Brain pericyte (primary cell): ENCODE data around the gene LHPP.

Experiments used
- DNase-seq: peaks from one replicate; pipeline ENCODE4 v3.0.0-alpha.2; 2012; ENCODE audit warnings: low read depth, low spot score

LHPP gene

DNA sequence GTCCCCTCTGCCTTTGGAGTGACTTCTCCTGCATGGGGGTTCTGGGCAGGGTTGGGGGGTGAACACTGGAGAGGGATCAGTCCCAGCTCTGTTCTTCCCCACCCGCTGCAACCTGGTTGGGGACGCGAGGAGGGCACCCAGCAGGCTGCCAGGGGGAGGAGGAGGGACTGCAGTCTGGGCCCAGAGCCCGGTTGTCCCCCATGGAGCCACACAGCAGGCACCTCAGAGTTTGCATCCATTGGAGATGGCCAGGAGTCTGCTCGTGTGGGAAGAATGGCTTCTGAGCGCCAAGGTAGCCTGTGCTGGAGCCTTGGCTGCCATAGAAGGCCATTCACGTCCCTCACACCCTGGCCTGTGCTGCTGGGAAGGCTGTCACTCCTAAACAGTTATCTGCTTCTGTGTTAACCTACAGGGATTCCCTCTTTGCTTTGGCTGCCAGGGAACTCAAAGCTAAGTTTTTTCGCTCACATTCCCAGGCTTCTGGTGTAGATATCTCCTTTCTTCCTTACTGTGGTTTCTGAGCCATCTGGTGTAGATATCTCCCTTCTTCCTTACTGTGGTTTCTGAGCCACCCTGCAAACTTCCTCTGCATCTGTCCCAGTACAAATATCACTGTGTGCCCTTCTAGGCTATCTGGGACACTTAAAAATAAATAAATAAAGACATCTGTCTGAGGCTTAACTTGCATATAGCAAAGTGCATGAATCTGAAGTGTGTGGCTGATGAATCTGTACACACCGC, 133.7 kb downstream of the LHPP start:
- no peak for DNase-seq

GRCh38 chr10:124596116-124596785, 134.6 kb downstream of the LHPP start:
- no peak for DNase-seq

GRCh38 chr10:124596962-124597845, 135.6 kb downstream of the LHPP start:
- DNase-seq: no peak

DNA sequence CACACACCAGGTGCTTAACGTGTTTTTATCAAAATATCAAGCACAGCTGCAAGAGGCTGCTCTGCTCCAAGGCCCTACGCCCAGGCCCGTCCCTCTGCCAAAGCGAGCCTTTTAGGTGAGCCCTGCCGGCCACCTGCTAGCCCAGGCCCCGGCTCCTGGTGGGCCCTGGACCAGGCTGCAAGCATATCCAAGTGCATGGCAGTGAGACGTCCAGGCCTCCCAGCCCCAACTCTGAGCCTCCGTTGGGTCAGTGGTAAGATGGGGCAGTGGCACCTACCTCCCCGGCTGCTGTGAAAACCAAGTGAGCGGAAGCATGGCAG, 136.2 kb downstream of the LHPP start:
- DNase-seq: no peak

GRCh38 chr10:124598196-124598595, 136.6 kb downstream of the LHPP start:
- DNase-seq: no peak

DNA sequence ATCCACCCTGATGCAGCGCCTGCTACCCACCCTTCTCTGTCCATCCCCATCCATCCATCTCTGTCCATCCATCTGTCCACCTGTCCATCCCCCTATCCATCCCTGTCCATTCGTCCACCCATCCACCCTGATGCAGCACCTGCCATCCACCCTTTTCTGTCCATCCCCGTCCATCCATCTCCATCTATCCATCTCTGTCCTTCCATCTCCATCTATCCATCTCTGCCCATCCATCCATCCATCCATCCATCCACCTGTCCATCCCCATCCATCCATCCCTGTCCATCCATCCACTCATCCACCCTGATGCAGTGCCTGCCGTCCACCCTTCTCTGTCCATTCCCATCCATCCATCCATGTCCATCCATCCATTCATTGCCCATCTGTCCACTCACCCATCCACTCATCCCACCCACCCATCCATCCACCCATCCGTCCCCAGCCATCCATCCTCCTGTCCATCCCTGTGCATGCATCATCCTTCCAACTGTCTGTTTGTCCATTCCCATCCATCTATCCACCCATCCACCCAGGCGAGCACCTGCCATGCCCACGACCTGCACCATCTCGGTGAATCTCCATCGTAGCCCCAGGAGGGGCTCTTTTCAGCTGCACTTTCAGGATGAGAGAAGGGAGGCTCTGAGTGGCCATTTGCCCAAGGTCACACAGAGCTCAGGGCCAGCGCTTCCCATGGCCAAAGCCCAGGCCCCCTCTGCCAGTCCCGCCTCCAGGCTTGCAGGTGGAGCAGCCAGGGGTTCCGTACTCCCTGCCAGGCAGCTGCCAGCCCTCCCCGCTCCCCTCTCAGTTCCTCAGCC, 137.4 kb downstream of the LHPP start:
- DNase-seq: no peak

DNA sequence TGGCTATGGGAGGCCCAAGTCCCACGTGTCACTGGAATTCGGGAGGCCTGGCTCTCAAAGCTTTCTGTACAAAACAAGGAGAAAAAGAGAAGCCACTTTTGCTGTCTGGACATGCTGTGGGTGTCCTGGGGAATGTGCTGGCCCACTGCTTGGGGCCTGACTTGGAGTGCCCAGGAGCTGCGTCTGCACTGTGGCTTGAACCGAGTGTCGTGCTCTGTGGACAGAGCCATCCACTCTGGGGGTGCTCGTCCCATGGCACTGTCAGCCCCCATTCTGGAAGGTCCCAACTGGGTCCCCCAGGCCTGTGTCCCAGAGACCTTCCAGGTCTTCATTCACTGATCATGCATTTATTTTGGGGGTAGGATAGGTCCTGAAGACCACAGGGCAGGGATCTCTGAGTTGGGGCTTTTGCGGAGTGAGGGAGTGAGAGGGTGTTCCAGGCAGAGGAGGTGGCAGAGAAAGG, 138.0 kb downstream of the LHPP start:
- no peak for DNase-seq

DNA sequence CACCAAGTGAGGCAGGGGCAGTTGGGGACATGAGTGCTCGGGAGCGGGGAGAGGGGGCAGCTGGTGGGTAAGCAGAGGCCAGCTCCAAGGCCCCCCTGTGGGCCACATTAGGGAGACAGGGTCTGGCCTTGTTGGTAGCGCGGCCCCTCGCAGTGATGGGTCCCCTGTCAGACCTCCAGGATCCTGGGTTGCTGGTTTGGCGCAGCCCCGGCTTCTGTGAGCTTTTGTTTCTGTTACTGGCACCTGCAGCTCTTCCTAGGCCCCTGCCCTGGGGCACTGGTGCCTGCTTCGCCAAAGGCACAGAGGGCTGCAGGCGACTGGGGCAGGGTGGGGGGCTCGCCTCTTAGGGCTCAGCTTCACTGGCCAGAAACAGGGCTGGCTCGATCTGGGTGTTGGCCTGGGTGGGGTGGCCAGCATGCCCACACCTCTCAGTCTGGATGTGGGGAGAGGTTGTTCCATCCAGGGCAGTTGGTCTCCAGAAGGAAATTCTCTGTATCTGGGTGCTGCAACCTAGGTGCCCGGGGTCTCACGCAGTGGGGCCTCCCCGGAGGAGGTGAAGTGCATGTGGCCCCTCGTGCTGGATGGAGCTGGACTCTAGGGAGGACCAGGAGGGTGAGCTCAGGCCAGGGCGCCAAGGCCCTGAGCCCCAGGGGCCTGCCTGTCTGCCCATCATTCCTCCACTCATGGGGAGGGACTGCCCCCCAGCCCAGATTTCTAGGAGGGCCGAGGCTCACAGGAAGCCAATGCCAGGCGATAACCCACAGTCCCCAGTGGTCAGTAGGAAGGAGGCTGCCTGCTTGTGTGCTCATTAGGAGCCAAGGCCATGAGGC, 138.6 kb downstream of the LHPP start:
- no peak for DNase-seq

DNA sequence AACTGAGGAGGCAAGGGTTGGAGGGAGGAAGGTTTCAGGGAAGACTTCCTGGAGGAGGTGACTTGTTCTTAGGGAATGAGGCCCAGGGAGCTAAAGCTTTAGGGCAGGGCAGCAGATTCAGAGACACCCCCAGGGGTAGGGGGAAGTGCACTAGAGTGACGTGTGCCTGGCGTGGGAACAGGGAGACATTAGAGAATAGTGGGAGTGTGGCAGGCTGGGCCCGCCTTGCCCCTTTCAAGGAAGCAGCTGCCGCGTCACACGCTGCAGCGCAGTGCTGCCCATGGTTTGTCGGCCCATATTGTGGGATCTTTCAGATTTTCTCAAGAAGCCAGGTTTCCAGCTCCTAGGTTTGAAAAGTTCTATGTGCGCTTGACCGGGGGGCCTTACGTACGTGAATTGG, 139.4 kb downstream of the LHPP start:
- DNase-seq: no peak

- DNase-seq: no peak
Measured at GRCh38 chr10:124601431-124602120, 140.0 kb downstream of the LHPP start.

GRCh38 chr10:124602121-124602561, 140.5 kb downstream of the LHPP start:
- no peak for DNase-seq

DNA sequence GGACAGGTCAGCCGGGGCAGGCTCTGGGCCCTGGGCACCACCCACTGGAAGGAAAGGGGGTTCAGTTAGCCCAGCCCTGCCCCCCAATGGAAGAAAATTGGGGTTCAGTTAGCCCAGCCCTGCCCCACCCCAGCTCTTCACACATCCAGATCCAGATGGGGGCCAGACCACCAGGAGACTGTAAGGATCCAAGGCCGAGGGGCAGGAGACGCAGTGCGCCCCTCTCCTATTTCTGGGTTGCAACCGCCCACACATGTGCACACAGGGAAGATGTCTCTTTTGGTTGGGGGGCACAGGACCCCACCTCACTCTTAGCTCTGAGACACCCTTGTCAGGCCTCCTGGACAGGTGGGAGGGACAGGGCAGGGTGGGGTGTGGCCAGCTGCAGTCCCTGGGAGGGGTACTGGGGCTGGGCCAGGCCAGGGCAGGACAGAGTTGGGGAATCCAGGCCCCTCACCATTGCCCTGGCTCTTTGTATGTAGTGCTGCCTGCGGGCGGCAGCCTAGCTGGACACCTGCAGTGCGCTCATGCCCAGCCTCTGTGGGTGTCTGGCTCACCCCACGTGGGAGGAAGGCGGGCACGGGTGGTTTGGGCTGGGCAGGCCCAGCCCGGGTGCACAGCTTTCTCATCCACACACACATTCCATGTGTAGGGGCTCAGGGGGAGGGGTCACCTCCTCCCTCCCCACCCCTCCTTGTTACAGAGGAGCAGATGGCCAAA, 141.2 kb downstream of the LHPP start:
- DNase-seq: no peak

DNA sequence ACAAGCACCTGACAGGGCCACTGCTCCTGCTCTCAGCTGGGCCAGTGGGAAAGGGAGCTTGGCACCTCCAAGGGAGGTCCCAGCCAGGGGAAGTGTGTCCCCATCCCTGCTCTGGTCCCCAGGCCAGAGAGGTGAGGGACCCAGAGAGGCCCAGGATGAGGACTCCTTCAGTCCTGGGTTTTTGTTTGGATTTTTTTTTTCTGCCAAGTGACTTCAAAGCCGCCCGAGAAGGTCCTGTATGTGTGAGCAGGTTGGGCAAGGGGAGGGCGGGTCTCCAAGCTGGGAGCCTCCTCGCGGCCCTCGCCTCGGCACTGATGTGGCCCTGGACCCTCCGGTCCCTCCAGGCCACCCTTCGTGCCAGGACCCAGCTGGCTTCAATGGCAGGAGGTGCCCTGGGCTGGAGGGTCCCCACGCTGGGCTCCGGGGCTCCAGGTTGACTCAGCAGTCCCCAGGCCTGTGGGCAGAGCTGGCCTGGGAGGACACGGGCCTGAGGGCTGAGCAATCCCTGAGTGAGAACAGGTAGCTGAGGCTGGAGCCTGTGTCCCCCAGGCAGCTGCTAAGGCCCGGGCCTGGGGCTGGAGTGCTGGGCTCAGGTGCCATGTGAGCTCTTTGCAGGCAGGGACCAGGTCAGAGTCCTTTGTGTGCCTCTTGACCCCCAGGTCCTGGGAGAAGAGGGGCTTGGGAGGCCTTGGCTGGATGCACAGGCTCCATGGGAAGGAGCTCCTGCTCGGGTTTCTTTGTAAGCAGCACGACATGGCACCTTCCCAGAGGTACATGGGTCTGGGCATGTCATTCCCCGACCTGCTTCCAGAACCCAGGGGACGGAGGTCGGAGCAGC, 142.0 kb downstream of the LHPP start:
- DNase-seq: no peak

DNA sequence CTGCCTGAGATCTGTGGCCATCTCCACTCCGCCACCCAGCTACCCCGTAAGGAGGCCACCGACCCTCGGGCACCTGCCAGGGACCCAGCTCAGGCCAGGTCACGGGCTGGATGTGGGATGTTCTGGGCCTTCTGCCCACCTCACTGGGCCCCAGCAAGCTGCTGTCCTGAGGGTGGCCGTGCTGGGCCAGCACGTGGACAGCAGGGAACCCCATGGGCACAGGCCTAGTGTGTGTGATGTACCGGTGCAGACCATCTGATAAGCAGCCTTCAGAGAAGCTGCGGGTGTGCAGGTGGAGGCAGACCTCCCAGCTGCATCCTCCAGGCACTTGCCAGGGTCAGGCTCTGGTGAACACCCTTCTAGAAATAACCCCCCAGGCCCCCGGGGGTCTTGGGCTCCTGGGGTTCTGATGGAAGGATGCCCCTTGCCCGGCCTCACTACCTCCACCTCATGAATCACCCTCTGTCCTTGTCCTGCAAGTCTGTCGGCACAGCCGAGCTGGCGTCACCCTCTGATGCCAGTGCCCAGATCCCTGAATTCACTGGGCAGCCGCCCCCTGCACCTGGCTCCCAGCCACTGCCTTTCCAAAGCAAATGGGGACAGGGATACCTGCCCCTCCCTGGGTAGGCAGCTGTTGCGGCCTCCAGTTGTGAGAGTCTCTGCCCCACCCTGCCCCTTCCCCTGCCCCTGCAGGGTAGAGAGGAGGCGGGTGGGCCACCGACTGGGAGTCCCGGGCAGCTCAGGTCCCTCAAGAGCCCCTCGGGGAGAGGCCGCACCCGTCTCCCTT, 142.8 kb downstream of the LHPP start:
- DNase-seq: no peak

DNA sequence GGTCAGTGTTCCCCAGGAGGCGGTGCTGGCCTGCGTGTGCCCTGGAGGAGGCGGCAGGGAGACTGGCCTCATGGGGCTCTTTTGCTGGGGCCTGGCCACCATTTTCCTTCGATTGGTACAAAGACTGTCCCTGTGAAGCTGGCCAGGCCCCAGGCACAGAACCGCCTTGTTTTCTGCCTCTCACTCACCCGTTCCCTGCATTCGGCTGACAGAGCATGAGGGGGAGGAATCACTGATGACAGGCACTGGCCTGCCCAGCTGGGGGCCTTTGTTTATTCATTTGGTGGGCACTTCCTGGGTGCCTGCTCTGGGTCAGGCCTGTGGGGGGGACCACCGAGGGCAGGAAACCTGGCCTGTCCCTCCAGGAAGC, 143.4 kb downstream of the LHPP start:
- no peak for DNase-seq

DNA sequence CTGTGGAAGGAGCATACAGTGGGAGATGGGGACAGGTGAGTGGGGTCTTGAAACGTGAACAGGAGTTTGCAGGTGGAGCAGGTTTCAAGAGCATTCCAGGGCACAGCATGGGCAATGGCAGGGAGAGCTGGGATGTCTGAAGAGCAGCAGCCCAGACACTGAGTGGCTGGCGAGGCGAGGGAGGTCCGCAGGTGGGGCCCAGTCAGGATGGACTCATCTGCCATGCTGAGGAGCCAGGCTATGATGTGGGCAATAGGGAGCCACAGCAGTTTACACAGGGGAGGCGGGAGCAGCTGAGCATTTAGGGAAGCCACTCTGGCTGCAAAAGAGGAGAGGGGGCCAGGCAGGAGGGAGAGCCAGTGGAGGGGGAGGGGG, 143.8 kb downstream of the LHPP start:
- no peak for DNase-seq

DNA sequence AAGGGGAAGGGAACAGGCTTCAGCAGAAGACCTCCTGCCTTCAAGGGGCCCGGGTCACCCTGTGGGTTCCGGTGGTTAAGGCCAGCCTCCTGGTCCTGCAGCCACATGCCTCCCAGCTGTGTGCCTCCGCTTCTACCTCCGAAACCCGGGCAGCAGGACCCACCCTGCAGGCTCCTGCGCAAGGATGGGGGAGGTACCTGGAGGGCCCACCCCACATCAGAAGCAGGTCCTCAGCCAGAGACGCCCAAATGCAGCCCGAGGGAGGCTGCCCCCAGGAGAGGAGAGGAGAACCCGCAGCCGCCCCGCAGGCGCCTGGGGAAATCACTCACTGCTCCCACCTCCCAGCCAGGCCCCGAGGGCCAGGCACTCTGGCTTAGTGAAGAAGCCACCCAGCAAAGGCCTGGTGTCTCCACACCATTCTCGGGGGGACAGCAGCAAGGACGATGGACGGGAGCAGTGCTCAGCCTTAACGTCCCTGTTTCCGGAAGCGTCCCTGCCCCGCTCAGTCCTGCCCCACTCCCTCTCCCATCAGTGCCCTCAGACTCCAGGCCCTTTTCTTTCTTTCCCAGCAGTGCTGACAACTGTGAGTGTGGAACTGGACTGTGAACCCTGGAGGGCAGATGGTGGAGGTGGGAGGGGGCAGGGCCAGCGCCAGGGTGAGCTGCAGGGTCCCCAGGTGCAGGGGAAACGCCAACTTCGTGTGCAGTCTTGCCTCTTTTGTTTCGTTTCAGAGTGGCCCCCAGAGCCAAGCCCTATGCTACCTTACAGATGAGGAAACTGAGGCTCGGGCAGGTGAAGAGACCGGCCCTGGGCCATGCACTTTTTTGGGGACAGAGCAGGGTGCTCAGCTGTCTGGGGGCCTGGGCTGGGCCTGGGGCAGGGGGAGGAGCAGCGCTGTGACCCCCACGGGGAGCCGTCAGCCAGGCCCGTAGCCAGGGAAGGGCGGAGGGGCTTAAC, 144.5 kb downstream of the LHPP start:
- no peak for DNase-seq
